ENCODE data around the gene PPP1R9B.

The PPP1R9B gene

GRCh38 chr17:50149091-50149416, 1.4 kb downstream of the PPP1R9B start:
- TF ChIP-seq, protein P1, sequence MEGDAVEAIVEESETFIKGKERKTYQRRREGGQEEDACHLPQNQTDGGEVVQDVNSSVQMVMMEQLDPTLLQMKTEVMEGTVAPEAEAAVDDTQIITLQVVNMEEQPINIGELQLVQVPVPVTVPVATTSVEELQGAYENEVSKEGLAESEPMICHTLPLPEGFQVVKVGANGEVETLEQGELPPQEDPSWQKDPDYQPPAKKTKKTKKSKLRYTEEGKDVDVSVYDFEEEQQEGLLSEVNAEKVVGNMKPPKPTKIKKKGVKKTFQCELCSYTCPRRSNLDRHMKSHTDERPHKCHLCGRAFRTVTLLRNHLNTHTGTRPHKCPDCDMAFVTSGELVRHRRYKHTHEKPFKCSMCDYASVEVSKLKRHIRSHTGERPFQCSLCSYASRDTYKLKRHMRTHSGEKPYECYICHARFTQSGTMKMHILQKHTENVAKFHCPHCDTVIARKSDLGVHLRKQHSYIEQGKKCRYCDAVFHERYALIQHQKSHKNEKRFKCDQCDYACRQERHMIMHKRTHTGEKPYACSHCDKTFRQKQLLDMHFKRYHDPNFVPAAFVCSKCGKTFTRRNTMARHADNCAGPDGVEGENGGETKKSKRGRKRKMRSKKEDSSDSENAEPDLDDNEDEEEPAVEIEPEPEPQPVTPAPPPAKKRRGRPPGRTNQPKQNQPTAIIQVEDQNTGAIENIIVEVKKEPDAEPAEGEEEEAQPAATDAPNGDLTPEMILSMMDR (IDR thresholded peaks at IDR 0.05): no peak

GRCh38 chr17:50148226-50149090, 2.0 kb downstream of the PPP1R9B start:
- TF ChIP-seq, protein P1 (IDR thresholded peaks at IDR 0.05): no peak

DNA sequence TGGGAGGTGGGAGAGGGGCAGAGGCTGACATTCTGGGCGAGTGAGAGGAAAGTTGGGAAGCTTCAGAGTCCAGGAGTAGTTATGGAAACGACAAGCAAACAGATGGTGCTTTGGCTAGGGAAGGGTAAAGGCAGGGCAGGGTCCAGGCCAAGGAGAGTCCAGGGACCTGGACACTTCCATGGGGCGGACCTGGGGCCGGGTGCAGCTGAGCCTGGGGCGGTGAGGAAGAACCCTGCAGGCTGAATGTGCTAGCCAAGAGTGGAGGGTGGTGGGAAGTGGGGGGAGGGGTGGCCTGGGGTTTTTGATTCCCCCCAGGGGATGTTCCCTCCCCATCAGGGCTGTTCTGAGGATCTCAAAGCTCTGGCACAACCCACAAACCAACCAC, 2.6 kb downstream of the PPP1R9B start:
- TF ChIP-seq, protein P1 (IDR thresholded peaks at IDR 0.05): no peak

- TF ChIP-seq, protein P1 (IDR thresholded peaks at IDR 0.05): no peak
Measured at GRCh38 chr17:50146927-50147665, 3.4 kb downstream of the PPP1R9B start.

DNA sequence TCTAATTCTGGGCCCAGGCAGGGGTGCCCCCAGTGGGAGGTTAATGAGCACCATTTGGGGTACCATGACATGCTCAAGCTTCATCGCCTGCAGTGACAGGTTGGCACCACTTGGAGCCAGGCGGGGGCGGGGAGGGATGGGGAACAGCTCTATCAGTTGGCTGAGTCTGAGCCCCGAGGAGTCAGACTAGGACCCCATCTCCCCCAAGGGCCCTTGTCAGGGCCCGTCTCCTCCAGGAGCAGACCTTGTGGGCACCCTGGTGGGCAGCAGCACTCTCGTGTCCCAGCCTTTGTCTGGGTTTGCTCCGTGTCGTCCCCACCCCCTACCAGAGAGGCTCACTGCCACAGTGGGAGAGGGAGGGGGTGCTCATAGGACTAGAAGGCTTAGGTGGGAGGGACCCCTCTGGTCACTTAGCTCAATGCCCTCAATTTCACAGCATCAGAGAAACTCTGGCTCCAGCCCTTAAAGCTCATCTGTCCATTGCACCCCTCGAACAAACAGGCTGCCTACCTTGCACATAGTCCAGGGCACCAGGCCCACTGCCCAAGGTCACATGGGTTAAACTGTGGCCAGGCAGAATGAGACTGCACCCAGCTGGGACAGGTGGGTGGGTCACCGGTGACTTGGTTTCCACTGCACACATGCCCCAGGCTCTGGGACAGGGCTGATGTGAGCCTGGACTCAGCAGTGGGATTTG, 4.1 kb downstream of the PPP1R9B start:
- TF ChIP-seq, protein P1 (IDR thresholded peaks at IDR 0.05): no peak

- TF ChIP-seq, protein P1 (IDR thresholded peaks at IDR 0.05): no peak
Measured at GRCh38 chr17:50145532-50146229, 4.8 kb downstream of the PPP1R9B start.

Data from LNCAP (cell line).